IMR-90 (cell line): ENCODE data around the gene CHRNA10.

Experiments
- CTCF ChIP-seq: conservative IDR thresholded peaks from 2 replicates; pipeline ENCODE4 v1.5.1; 2012; ENCODE audit warnings: mild to moderate bottlenecking, low read depth, low read length, improper control_type of control experiment
- MAZ ChIP-seq: IDR thresholded peaks from 2 replicates; pipeline ENCODE4 v1.6.1; 2012; ENCODE audit warnings: low read depth, mild to moderate bottlenecking, low read length, improper control_type of control experiment, moderate library complexity, borderline replicate concordance
- NFE2L2 ChIP-seq: fragments of 150-350 bp; IDR thresholded peaks from 2 replicates; pipeline ENCODE4 v1.6.1; 2016; ENCODE audit warnings: low read depth, mild to moderate bottlenecking, low read length
- POLR2A ChIP-seq: IDR thresholded peaks from 2 replicates; pipeline ENCODE4 v1.6.1; 2012; ENCODE audit warnings: mild to moderate bottlenecking, low read depth, low read length
- RAD21 ChIP-seq: IDR thresholded peaks from 2 replicates; pipeline ENCODE4 v1.6.1; 2012; ENCODE audit warnings: low read length, improper control_type of control experiment
- RFX5 ChIP-seq: IDR thresholded peaks from 2 replicates; pipeline ENCODE4 v1.8.0; 2012; ENCODE audit warnings: low read depth, mild to moderate bottlenecking, low read length, moderate library complexity
- SMC3 ChIP-seq: fragments of 150-350 bp; IDR thresholded peaks from 2 replicates; pipeline ENCODE4 v1.6.1; 2016; ENCODE audit warnings: low read depth, mild to moderate bottlenecking, antibody characterized with exemption, low read length, moderate library complexity

- no peak for TF ChIP-seq CTCF
- TF ChIP-seq POLR2A = no peak
- TF ChIP-seq NFE2L2 = no peak
- no peak for TF ChIP-seq SMC3
- TF ChIP-seq RFX5 = no peak
- TF ChIP-seq RAD21 = no peak
- no peak for TF ChIP-seq MAZ
These were observed 13.6 kb upstream of the CHRNA10 start for GRCh38 chr11:3684819-3685172.
